Activated CD4-positive, alpha-beta T cell treated with anti-CD3 and anti-CD28 coated beads, Interleukin-2, amount 10 ng/mL, durations not matched to agents 7 days and 5 days (primary cell): ENCODE measurements around the gene BUD23. TPM values are rescaled to one million over a fixed set of nuclear protein-coding genes. Genes with fewer than 3 reads are reported as not detected.

Experiments
- CTCF ChIA-PET: fragments of 350-600 bp; sonication (Branson Sonifier 250); formaldehyde crosslinking; loops from one replicate; lab custom pipeline; 2021; ENCODE audit warnings: antibody characterized with exemption; lab: Charles Lee
- POLR2A ChIA-PET: fragments of 350-600 bp; sonication (Branson Sonifier 250); formaldehyde crosslinking; loops from one replicate; lab custom pipeline; 2021; ENCODE audit warnings: antibody characterized with exemption; lab: Charles Lee
- DNase-seq: peaks from one replicate; pipeline ENCODE4 v3.0.0-alpha.2; 2020
- H3K27ac Mint-ChIP-seq: one replicate; pipeline ENCODE4 v1.8.0; 2021; ENCODE audit warnings: mild to moderate bottlenecking, moderate library complexity, mixed read lengths
- H3K27me3 Mint-ChIP-seq: one replicate; pipeline ENCODE4 v1.8.0; 2021; ENCODE audit warnings: mixed read lengths
- H3K36me3 Mint-ChIP-seq: one replicate; pipeline ENCODE4 v1.8.0; 2021; ENCODE audit warnings: low read depth, mixed read lengths
- H3K4me1 Mint-ChIP-seq: one replicate; pipeline ENCODE4 v1.8.0; 2021; ENCODE audit warnings: mixed read lengths
- H3K4me3 Mint-ChIP-seq: one replicate; pipeline ENCODE4 v1.8.0; 2021; ENCODE audit warnings: mild to moderate bottlenecking, moderate library complexity, mixed read lengths
- H3K9me3 Mint-ChIP-seq: one replicate; pipeline ENCODE4 v1.8.0; 2021; ENCODE audit warnings: mixed read lengths
- total RNA-seq, 2 experiments: library from RNA; stranded (reverse); gene quantifications; one replicate each; pipeline ENCODE4 v1.2.3, GENCODE V29; 2021

BUD23 gene
- total RNA-seq, 2 experiments from 2014 or later: 43.9 to 51.4 TPM

GRCh38 chr7:73690646-73691045 lies 7.2 kb downstream of the BUD23 start:
- Mint-ChIP-seq H3K9me3 (no peaks in the 10 kb centered on the region), H3K36me3 (peaks cover 54% of the 10 kb centered on the region), H3K27me3 (no peaks in the 10 kb centered on the region), H3K4me3 (no peak overlapping the region), H3K27ac (no peak overlapping the region), H3K4me1 (peaks cover 25% of the 10 kb centered on the region)
- no peak for DNase-seq
- POLR2A ChIA-PET: no interaction called here
- CTCF ChIA-PET: interaction anchor here (0.6 to 2.0 kb wide), 4 partner anchors 10 to 44 kb away, joined by 3 to 5 read pairs (median 4); no protein-coding TSS in a partner anchor

GRCh38 chr7:73696372-73696771 lies 13.0 kb downstream of the BUD23 start:
- no peaks in the 10 kb centered on the region for H3K27me3 Mint-ChIP-seq
- CTCF ChIA-PET: interaction anchor here (1.0 to 1.5 kb wide), 5 partner anchors 11 to 44 kb away, joined by 3 to 4 read pairs (median 4); partner anchors contain the start of gene ABHD11

DNA sequence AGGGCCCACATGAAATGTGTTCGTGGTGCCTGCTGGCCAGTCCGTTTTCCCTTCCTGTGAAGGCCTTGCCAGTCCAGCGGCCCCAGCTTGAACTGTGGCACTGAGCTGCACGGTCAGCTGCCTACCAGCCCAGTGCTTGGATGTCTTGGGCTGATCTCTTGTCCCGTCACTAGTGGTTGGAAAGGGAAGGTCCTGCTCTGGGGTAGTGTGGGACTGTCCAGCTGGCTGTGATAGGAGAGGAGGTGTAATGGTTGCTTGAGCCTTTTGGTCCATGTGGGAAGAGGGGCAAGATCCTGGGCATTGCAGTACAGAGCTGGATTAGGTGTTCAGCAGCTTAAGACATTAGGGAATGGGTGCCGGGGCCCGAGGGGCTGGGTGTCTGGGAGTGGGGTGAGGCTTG lies 15.0 kb downstream of the BUD23 start:
- ChIA-PET CTCF (interaction anchor here (0.6 to 1.9 kb wide), 3 partner anchors 30 to 943 kb away, joined by 3 to 5 read pairs (median 3); no protein-coding TSS in a partner anchor), POLR2A (no interaction called here)
- H3K4me1 Mint-ChIP-seq: peaks cover 1% of the 10 kb centered on the region
- H3K27ac Mint-ChIP-seq: no peak overlapping the region
- no peak overlapping the region for H3K4me3 Mint-ChIP-seq
- no peak for DNase-seq
- no peaks in the 10 kb centered on the region for H3K27me3 Mint-ChIP-seq
- H3K36me3 Mint-ChIP-seq: peaks cover 25% of the 10 kb centered on the region
- no peaks in the 10 kb centered on the region for H3K9me3 Mint-ChIP-seq

More at GRCh38 chr7:73696372-73696771, 13.0 kb downstream of the BUD23 start:
- H3K9me3 Mint-ChIP-seq: no peaks in the 10 kb centered on the region
- H3K27ac Mint-ChIP-seq: peak overlapping the region; percentile 57
- DNase-seq: no peak
- POLR2A ChIA-PET: no interaction called here
- H3K4me3 Mint-ChIP-seq: no peak overlapping the region
- H3K4me1 Mint-ChIP-seq: no peaks in the 10 kb centered on the region
- peaks cover 34% of the 10 kb centered on the region for H3K36me3 Mint-ChIP-seq

DNA sequence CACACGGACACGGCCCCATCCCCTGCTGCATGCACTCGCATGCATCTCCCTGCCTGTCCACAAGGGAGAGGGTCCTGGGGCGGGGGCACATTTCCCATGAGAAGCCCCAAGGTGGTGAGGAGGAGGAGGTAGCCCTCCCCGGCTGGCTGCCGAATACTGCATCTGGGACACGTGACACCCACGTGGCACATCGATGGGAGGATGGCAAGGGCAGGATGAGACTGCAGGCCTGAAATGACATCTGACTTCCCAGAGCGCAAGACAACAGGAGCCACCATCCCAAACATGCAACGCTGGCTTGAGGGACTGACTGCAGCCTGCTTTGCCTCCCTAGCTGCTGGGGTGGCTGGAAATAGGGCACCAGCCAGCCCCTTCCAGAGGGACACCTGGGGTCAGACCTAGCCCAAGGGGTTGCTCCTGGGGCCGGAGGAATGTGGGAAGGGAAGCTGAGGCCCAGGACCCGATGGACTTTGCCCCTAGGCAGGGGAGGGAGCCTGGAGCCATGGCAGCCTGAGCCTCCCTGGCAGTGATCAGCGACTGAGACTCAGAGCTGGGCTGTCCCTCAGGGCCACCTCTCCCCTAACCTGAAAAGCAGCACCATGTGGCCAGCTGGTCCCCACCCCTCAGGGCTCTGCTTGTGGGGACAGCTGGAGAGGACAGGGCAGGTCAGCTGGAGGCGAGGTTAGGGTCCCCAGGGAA lies 16.1 kb downstream of the BUD23 start:
- Mint-ChIP-seq H3K9me3 (no peaks in the 10 kb centered on the region), H3K4me1 (peaks cover 1% of the 10 kb centered on the region), H3K27ac (no peak overlapping the region), H3K36me3 (peaks cover 21% of the 10 kb centered on the region), H3K4me3 (no peak overlapping the region), H3K27me3 (no peaks in the 10 kb centered on the region)
- ChIA-PET POLR2A (no interaction called here), CTCF (interaction anchor here (1.9 kb wide), 1 partner anchor 93 kb away, joined by 5 read pairs; no protein-coding TSS in a partner anchor)
- DNase-seq: no peak

GRCh38 chr7:73700069-73700423 lies 16.6 kb downstream of the BUD23 start:
- H3K27ac Mint-ChIP-seq: no peak overlapping the region
- CTCF ChIA-PET: interaction anchor here (1.1 to 2.9 kb wide), 4 partner anchors 22 to 93 kb away, joined by 3 to 12 read pairs (median 5); no protein-coding TSS in a partner anchor
- POLR2A ChIA-PET: no interaction called here

GRCh38 chr7:73700581-73701134 lies 17.3 kb downstream of the BUD23 start:
- H3K36me3 Mint-ChIP-seq: peaks cover 15% of the 10 kb centered on the region
- no peak for DNase-seq
- ChIA-PET CTCF (interaction anchor here (0.6 to 4.1 kb wide), 9 partner anchors 8 to 94 kb away, joined by 3 to 30 read pairs (median 3); partner anchors contain the start of gene ABHD11), POLR2A (interaction anchor here (0.7 kb wide), 1 partner anchor 17 kb away, joined by 3 read pairs; no protein-coding TSS in a partner anchor)
- H3K27ac Mint-ChIP-seq: no peak overlapping the region
- H3K27me3 Mint-ChIP-seq: no peaks in the 10 kb centered on the region
- H3K4me3 Mint-ChIP-seq: no peak overlapping the region
- H3K9me3 Mint-ChIP-seq: no peaks in the 10 kb centered on the region
- peaks cover 1% of the 10 kb centered on the region for H3K4me1 Mint-ChIP-seq

More at GRCh38 chr7:73700069-73700423, 16.6 kb downstream of the BUD23 start:
- Mint-ChIP-seq H3K27me3 (no peaks in the 10 kb centered on the region), H3K9me3 (no peaks in the 10 kb centered on the region), H3K4me1 (peaks cover 1% of the 10 kb centered on the region), H3K4me3 (no peak overlapping the region), H3K36me3 (peaks cover 19% of the 10 kb centered on the region)
- DNase-seq: no peak

- Mint-ChIP-seq H3K27me3 (no peaks in the 10 kb centered on the region), H3K36me3 (peaks cover 11% of the 10 kb centered on the region), H3K4me1 (peaks cover 3% of the 10 kb centered on the region), H3K9me3 (no peaks in the 10 kb centered on the region), H3K4me3 (no peak overlapping the region), H3K27ac (no peak overlapping the region)
- CTCF ChIA-PET: interaction anchor here (0.6 to 4.1 kb wide), 11 partner anchors 9 to 95 kb away, joined by 3 to 30 read pairs (median 4); partner anchors contain the start of gene ABHD11
- POLR2A ChIA-PET: interaction anchor here (0.7 kb wide), 1 partner anchor 17 kb away, joined by 3 read pairs; no protein-coding TSS in a partner anchor
- peak; percentile 29 for DNase-seq
Observed at GRCh38 chr7:73701357-73701995, 18.1 kb downstream of the BUD23 start.

DNA sequence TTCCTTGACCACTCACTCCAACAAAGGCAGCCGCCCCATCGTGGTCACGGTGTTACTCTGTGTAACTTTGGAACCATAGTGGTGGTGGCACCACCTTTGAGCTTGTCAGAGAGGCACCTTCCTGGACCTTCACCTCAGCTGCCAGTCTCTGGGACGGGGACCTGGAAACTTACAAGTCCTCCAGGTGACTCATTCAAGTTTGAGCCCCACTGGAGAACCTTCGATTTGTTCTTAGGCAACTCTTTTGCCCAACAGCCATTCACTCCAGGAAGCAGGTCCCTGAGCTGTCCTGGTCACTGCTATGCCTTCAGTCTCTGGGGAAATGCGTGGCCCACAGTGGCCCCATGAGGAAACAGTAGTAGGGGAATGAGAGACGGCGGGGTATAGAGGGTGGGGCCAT lies 18.8 kb downstream of the BUD23 start:
- DNase-seq: no peak
- CTCF ChIA-PET: interaction anchor here (0.5 to 4.1 kb wide), 6 partner anchors 10 to 53 kb away, joined by 3 to 30 read pairs (median 4); partner anchors contain the start of gene ABHD11
- POLR2A ChIA-PET: interaction anchor here (0.6 kb wide), 1 partner anchor 13 kb away, joined by 3 read pairs; no protein-coding TSS in a partner anchor
- Mint-ChIP-seq H3K36me3 (peaks cover 6% of the 10 kb centered on the region), H3K4me1 (peaks cover 11% of the 10 kb centered on the region), H3K27ac (peak overlapping the region; percentile 41), H3K9me3 (no peaks in the 10 kb centered on the region), H3K27me3 (no peaks in the 10 kb centered on the region), H3K4me3 (no peak overlapping the region)

GRCh38 chr7:73702665-73703064 lies 19.3 kb downstream of the BUD23 start:
- Mint-ChIP-seq H3K4me1 (peaks cover 13% of the 10 kb centered on the region), H3K9me3 (no peaks in the 10 kb centered on the region), H3K27ac (no peak overlapping the region), H3K36me3 (peaks cover 4% of the 10 kb centered on the region), H3K27me3 (no peaks in the 10 kb centered on the region), H3K4me3 (no peak overlapping the region)
- CTCF ChIA-PET: interaction anchor here (0.5 to 4.1 kb wide), 5 partner anchors 11 to 53 kb away, joined by 3 to 30 read pairs (median 4); partner anchors contain the start of gene ABHD11
- POLR2A ChIA-PET: interaction anchor here (0.6 kb wide), 1 partner anchor 13 kb away, joined by 3 read pairs; no protein-coding TSS in a partner anchor
- DNase-seq: no peak

DNA sequence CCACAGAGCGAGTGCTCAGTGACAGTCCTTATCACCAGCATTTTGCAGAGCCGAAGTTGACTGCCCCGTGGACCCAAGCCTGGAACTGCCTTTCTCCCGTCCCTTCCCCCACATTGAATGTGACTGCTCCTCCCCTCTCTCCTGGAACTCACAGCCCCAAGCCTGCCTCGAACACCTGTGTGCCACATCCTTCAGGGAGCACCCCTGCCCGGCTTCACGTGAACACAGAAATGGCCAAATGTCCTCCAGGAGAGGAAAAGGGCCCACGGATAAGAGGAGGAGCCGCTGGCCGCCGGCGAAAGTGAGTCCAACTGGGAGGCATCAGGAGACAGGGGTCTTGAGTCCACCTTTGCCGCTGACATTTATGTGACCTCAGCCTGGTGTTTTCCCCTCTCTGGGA lies 19.8 kb downstream of the BUD23 start:
- CTCF ChIA-PET: interaction anchor here (1.3 to 4.1 kb wide), 4 partner anchors 10 to 35 kb away, joined by 3 to 30 read pairs (median 8); partner anchors contain the start of gene VPS37D
- no peaks in the 10 kb centered on the region for H3K27me3 Mint-ChIP-seq
- no peaks in the 10 kb centered on the region for H3K9me3 Mint-ChIP-seq

DNA sequence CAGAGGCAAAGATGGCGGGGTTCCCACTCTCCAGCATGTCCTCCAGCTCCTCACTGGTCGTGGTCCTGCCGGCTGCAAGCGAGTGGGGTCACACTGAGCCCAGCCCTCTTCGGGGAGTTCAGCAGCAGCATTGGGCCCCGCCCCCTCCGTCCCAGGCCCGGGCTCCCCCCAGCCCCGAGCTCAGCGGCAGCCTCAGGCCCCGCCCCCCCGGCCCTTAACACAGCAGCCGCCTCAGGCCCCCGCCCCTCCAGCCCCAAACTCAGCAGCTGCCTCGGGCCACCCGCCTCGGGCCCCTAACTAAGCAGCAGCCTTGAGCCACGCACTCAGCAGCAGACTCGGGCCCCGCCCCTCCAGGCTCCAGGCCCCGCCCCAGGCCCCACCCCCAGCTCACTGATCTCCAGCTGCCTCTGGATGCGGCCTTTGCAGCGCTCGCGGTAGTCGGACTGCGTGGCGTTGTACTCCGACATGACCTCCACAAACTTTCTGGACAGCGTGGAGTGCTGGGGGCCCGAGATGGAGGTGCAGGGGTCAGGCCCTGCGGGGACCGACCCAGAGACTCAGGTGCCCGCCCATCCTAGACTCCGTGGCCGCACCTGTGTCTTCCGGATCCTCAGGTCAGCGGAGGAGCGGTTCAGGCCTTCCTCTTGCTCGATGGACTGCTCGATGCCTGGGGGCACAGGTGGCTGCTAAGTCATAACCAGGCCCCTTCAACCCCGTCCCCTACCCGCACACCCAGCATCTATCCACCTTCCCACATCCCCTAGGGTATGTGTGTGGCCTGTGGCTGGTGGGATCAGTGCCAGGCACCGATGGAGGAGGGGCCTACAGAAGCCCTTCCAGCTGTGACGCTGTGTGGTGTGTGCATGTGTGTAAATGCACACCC lies 20.6 kb downstream of the BUD23 start:
- Mint-ChIP-seq H3K4me1 (peaks cover 13% of the 10 kb centered on the region), H3K27me3 (no peaks in the 10 kb centered on the region), H3K9me3 (no peaks in the 10 kb centered on the region), H3K4me3 (no peak overlapping the region), H3K36me3 (peaks cover 4% of the 10 kb centered on the region), H3K27ac (no peak overlapping the region)
- POLR2A ChIA-PET: no interaction called here
- CTCF ChIA-PET: interaction anchor here (1.3 to 4.1 kb wide), 3 partner anchors 10 to 36 kb away, joined by 3 to 30 read pairs (median 8); partner anchors contain the start of genes STX1A and VPS37D
- DNase-seq: peak; percentile 46

More for the DNA sequence above, 19.8 kb downstream of the BUD23 start:
- Mint-ChIP-seq H3K27ac (no peak overlapping the region), H3K4me1 (peaks cover 13% of the 10 kb centered on the region), H3K4me3 (no peak overlapping the region), H3K36me3 (peaks cover 4% of the 10 kb centered on the region)
- POLR2A ChIA-PET: no interaction called here
- no peak for DNase-seq
